DND-41 (cell line): ENCODE measurements around the gene TCAP.

Source experiments
- CTCF ChIP-seq: IDR thresholded peaks from 2 replicates; pipeline ENCODE4 v1.5.1; 2012; ENCODE audit warnings: borderline replicate concordance, low read length, moderate library complexity, mild to moderate bottlenecking; ENCODE audit not compliant: poor library complexity, severe bottlenecking; ENCODE audit errors: extremely low read depth
- EZH2 ChIP-seq: IDR thresholded peaks from 3 replicates; pipeline ENCODE4 v1.6.1; 2012; ENCODE audit warnings: borderline replicate concordance, low read depth, mild to moderate bottlenecking, moderate library complexity, low read length, inconsistent platforms; ENCODE audit not compliant: severe bottlenecking

GRCh38 chr17:39705786-39706348 lies 40.7 kb downstream of the TCAP start:
- TF ChIP-seq EZH2 (no peak), CTCF (no peak)
